GM19397 (cell line): Measurements from ENCODE around the gene RFPL3.

Experiments
- ATAC-seq: cut with Tn5 transposase; IDR thresholded peaks from one replicate; pipeline ENCODE4 v1.9.1; 2021; ENCODE audit warnings: mild to moderate bottlenecking, moderate library complexity; ENCODE audit not compliant: unreplicated experiment

RFPL3 gene

DNA sequence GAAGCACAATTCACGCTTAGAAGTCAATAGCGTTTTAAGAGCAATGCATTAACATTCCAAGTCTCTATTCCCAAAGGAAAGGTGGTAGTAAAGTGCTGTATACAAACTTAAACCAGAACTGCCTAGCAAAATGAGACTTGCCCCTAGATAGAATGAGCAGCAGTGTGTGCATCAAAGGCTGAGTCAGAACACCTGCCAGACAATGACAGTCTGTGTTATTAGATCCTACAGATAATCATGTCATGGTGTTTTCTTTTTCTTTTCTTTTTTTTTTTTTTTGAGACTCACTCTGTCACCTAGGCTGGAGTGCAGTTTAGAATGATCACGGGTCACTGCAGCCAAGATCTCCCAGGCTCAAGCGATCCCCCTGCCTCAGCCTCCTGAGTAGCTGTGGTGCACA is 52.8 kb downstream of the RFPL3 start:
- no peak for ATAC-seq
